HG02943 (cell line): ENCODE results near the gene ZDHHC19.

Source experiments
- ATAC-seq: cut with Tn5 transposase; IDR thresholded peaks from one replicate; pipeline ENCODE4 v1.9.1; 2021; ENCODE audit warnings: mild to moderate bottlenecking, low read depth, moderate library complexity; ENCODE audit not compliant: unreplicated experiment

Gene ZDHHC19

DNA sequence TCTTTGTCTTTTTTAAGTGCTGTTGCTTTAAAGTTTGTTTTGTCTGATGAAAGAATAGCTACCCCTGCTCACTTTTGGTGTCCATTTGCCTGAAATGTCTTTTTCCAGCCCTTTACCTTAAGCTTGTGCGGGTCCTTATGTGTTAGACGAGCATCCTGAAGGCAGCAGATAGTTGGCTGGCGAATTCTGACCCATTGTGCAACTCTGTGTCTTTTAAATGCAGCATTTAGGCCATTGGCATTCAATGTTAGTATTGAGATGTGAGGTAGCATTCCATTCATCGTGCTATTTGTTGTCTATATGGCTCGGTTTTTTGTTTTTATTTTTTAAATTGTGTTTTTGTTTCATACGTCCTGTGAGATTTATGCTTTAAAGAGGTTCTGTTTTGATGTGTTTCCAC lies 55.0 kb downstream of the ZDHHC19 start:
- no peak for ATAC-seq

- no peak for ATAC-seq
These were observed 60.7 kb downstream of the ZDHHC19 start for GRCh38 chr3:196150481-196150880.

- no peak for ATAC-seq
These were observed 61.3 kb downstream of the ZDHHC19 start for GRCh38 chr3:196149831-196150301.

GRCh38 chr3:196149375-196149774 lies 61.8 kb downstream of the ZDHHC19 start:
- ATAC-seq = no peak
